GM21786 (cell line): Measurements from ENCODE around the gene CIRBP.
A peak's percentile ranks its signal among the peaks of the same experiment; 100 is the strongest.

ENCODE experiments used
- ATAC-seq: cut with Tn5 transposase; IDR thresholded peaks from one replicate; pipeline ENCODE4 v1.9.1; 2021; ENCODE audit not compliant: unreplicated experiment

The CIRBP gene

DNA sequence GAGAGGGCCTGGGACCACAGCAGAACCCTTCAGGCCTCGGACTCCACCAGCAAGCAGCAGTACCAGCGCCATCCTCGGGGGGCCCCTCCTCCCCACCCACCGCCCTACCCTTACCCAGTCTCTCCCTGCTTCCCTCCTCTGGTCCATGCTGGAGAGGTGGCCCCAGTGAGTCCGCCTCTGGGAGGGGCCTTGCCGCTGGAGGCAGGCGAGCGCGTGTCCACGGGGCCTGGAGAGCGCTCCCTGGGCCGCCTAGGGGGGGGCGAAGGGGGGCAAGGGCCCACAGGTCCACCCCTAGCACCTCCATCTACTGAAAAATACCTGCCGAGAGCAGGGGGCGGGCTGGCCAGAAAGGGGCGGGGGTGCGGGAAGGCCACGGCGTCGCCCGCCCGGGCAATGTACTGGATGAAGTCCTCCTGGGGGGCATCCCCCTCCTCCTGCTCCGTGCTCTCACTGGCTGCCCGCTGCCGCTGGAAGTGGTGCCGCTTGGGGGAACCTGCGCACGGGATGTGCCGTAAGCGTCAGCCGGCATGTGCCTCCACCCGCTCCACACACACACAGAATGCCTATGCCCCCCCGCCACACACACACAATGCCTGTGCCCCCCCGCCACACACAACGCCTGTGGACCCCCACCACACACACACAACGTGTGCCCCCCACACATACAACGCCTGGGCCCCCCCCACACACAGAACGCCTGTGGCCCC, 38.2 kb upstream of the CIRBP start:
- ATAC-seq, result no peak

GRCh38 chr19:1231729-1232637, 37.1 kb upstream of the CIRBP start:
- no peak for ATAC-seq

DNA sequence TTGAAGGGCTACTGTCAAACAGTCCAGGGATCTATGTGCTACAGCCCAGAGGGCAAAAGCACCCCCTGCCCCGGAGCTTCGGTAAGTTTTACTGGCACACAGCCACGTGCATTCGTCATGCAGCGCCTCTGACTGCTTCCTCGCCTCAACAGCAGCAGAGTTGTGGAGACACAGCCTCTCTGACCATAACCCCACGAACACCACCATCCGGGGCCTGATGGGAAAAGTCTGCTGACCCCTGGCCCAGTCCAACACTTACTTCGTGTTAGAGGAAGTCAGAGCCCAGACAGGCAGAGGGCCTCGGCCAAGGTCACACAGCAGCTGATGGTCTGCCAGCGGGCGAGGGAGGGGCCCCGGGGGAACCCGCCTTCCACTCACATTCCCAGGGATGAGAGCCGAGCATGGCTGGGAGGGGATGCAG, 36.5 kb upstream of the CIRBP start:
- ATAC-seq, result no peak

DNA sequence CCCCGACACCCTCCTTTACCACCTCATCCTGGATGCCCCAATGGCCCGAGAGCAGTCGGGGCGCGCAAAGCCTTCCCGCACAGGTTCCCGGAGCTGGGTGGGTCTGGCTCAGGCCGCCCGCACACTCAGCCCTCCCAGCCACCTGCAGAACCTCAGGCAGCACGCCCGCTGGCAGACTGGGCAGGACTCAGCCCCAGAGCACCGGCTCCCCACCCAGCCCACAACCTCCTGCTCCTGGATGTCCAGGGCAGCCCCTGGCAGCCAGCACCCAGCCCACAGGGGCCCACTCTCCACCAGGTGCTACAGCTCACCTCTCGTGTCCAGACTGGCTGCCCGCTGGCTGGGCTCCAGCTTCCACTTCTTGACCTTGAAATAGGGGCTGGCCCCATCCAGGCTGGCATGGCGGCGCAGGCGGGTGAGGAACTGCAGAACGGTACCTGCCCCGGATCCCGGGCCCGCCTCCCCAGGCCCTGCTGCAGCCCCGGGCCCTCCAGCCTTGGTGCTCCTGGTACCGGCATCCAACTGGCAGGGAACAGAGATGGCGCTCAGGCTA, 35.9 kb upstream of the CIRBP start:
- ATAC-seq, result no peak

- ATAC-seq, result no peak
Observed at GRCh38 chr19:1234051-1234954, 34.8 kb upstream of the CIRBP start.

DNA sequence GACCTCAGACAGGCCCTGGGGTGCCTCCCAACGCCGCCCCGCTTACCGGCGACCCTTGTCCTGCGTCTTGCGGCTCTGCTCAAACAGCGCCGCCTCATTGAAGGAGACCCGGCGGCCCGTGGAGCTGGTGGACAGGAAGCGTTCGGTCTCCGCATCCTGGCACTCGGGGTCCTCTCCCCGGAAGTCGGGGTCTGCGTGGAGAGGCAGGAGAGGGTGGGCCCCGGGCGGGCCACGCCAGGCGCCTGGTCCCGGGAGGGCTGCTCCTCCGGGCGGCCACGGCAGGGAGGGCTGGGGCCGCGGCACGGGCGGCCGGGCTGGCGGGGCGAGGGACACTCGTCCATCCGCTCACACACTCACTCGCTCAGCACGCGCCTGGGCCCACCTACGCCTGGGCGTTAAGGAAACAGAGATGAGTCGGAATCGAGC, 34.2 kb upstream of the CIRBP start:
- ATAC-seq, result no peak

- ATAC-seq, result no peak
Observed at GRCh38 chr19:1235625-1236538, 33.2 kb upstream of the CIRBP start.

DNA sequence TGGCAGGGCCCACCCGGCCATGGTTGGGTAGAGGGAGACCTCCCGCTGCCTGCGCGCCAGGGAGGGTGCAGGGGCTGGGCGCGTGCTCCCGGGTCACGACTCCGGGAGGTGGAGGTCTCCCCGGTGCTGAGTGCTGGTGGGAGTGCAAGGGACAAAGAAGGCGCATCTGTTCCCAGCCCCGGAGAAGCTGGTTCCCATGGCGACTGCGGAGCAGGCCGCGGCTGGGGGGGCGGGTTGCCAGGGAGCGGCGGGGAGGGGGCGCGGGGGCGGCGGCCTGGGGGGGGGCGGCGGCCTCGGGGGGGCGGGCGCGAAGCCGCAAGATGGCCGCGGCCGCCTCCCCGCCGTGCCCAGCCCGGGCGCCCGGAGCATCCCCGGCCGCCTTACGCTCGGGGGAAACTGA, 32.6 kb upstream of the CIRBP start:
- no peak for ATAC-seq

DNA sequence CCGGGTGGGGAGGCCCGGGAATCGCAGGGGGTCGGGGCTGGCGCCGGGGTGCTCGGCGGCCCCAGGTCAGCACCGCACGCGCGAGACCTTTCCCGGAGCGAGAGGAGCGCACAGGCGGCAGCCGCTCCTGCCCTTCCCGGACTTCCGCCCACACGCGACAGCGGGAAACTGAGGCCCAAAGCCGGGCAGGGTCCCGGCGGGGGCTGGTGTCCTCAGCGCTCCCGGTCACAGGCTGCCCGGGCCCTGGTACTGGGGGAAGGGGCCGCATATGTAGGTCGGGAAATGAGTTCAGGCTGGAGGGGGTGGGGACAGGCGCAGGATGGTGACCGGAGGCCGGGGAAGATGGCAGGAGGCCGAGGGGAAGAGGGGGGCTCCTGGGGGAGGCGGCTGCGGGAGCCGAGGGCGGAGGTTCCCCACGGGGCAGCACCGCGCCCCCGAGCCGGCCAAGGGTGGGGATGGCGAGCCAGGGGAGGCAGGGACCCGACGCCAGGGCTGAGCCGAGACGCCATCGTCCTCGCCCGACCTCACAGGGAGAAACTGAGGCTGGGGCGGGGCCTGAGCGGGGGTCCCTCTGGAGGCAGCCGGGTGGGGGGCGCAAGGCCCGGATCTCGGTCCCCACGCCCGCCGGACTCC, 32.0 kb upstream of the CIRBP start:
- no peak for ATAC-seq

GRCh38 chr19:1237754-1238368, 31.3 kb upstream of the CIRBP start, which contains the start of gene CBARP:
CBARP (minus strand) TSS chr19:1238005; CDS start chr19:1236100, 1,905 bp downstream.
- no peak for ATAC-seq

DNA sequence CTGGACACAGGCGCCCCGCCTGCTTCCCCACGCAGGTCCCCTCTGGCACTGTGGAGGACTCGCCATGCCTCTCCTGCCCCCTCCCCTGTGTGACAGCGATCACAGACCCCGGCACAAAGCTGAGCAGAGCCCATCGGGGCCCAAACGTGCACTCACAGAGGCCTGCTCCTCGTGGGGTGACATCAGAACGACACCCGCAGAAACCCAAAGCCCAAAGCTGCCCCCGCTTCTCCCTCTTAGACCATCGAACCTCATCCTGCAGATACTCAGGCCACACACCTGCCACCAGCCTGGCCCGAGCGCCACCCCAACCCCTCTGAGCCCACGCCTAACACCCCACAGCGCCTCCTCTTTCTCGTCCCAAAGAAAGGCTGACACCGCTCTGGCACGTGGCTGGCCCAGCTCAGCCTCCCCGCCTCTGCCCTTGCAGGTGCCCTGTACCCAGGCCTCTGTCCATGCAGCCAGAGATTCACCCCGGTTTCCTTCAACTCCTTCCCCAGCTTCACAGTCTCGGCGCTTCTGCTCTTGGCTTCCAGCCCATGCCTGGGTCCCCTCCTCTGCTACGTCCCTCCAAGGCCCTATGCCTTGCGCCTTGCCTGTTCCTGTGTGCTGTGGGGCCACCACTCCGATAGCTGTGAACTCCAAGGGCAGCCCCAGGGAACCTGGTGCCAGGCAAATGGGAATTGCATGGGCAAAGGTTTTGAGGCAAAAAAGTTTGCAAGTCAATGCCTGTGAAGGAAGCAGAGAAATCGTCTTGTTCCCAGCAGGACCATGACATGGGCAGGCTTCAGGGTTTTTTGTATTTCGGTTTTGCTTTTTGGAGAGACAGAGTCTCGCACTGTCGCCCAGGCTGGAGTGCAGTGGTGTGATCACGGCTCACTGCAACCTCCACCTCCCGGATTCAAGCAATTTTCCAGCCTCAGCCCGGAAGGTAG, 30.5 kb upstream of the CIRBP start:
- ATAC-seq, result no peak

- ATAC-seq, result no peak
Observed at GRCh38 chr19:1239420-1239795, 29.7 kb upstream of the CIRBP start.

GRCh38 chr19:1239796-1240737, 29.1 kb upstream of the CIRBP start:
- ATAC-seq, result no peak

- ATAC-seq, result no peak
Observed at GRCh38 chr19:1240925-1241324, 28.2 kb upstream of the CIRBP start.

DNA sequence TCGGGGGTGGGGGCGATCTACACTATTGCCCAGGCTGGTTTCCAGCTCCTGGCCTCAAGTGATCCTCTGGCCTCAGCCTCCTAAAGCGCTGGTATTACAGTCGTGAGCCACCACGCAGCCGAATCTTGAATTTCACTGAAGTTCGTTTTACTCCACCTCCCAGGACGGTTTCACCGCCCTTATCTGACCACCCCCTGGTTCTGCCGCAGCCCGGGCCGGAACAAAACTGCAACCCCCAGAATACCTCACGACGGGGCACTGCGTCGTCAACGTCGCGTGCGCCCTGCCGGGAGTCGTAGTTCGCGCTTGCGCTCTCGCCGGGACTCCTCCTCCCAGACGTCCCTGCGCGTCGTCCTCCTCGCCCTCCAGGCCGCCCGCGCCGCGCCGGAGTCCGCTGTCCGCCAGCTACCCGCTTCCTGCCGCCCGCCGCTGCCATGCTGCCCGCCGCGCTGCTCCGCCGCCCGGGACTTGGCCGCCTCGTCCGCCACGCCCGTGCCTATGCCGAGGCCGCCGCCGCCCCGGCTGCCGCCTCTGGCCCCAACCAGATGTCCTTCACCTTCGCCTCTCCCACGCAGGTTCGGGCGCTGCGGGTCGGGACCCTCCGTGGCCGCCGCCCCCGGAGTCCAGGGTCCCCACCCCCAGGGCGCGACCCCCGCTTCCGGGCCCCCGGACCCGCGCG, 27.6 kb upstream of the CIRBP start, which contains the start of gene ATP5F1D:
Gene ATP5F1D (plus strand): TSS at position 335 of the 679 bp plus-strand sequence. CDS start 100 bp downstream, at position 435.
- peak; percentile 54 for ATAC-seq
